Prostate gland (tissue), 2 donors: ENCODE measurements around the gene ANTKMT. TPM values are rescaled to one million over a fixed set of nuclear protein-coding genes. Genes with fewer than 3 reads are reported as not detected.

Experiments used
- DNase-seq: peaks from one replicate; pipeline ENCODE4 v3.0.0-alpha.2; 2019; ENCODE audit warnings: low spot score
- H3K27ac ChIP-seq, 2 donors: fragments of 200-600 bp; sonication (generic); 2 replicates each; pipeline ENCODE4 v1.5.1; 2017 to 2019
- H3K27me3 ChIP-seq: fragments of 200-600 bp; sonication (generic); replicated peaks from 2 replicates; pipeline ENCODE4 v1.5.1; 2019; ENCODE audit not compliant: insufficient read depth
- H3K36me3 ChIP-seq, 2 donors: fragments of 200-600 bp; sonication (generic); 1 replicate in 1 of 2; 2 replicates in 1 of 2; pipeline versions ENCODE4 v1.5.1 to v1.8.1; 2017 to 2019
- H3K4me1 ChIP-seq: fragments of 200-600 bp; sonication (generic); replicated peaks from 2 replicates; pipeline ENCODE4 v1.5.1; 2019
- H3K4me3 ChIP-seq, 2 donors: fragments of 200-600 bp; sonication (generic); 2 replicates each; pipeline ENCODE4 v1.5.1; 2017 to 2019
- H3K9me3 ChIP-seq: fragments of 200-600 bp; sonication (generic); 2 replicates; pipeline ENCODE4 v1.5.1; 2017
- CTCF ChIP-seq, 4 experiments: fragments of 200-600 bp in 2 of 4; fragments of 450-650 bp in 2 of 4; sonication (generic) in 2 of 4; IDR thresholded peaks; 1 replicate in 3 of 4; 2 replicates in 1 of 4; pipeline ENCODE4 v1.5.1; 2016 to 2019; ENCODE audit warnings: antibody characterized with exemption in 4 of 4, mild to moderate bottlenecking in 2 of 4, moderate library complexity in 2 of 4
- POLR2A ChIP-seq: fragments of 450-650 bp; IDR thresholded peaks from one replicate; pipeline ENCODE4 v1.6.1; 2016; ENCODE audit warnings: antibody characterized with exemption, mild to moderate bottlenecking
- POLR2AphosphoS5 ChIP-seq: sonication (generic); formaldehyde crosslinking; IDR thresholded peaks from one replicate; pipeline ENCODE4 v1.6.1; 2017; ENCODE audit warnings: antibody characterized with exemption
- WGBS: methylation state at CpG from one replicate; pipeline ENCODE4 v1.1.5; 2018; 5-methylcytosine and 5-hydroxymethylcytosine counted together
- intact Hi-C: fragments of 100-400 bp; cut with DNase I; formaldehyde crosslinking; loops from one replicate; pipeline ENCODE4 v1.14.2; 2022
- total RNA-seq, 2 donors: library from RNA; depleted of rRNA; stranded (reverse); fragments of >200 nt; gene quantifications; one replicate each; pipeline ENCODE4 v1.1.0, GENCODE V29; 2016

Gene ANTKMT
- total RNA-seq, 2 donors from 2014 or later = 55.3 to 73.1 TPM

- peaks cover 23% of the 10 kb centered on the region for H3K4me1 ChIP-seq
- 2% methylated on average over 36 of the region's 74 CpGs for WGBS
- H3K9me3 ChIP-seq = no peaks in the 10 kb centered on the region
- no peaks in the 10 kb centered on the region for H3K36me3 ChIP-seq
- peak overlapping the region; percentile 51 to 55 for H3K4me3 ChIP-seq
- DNase-seq = no peak
- no peak overlapping the region for H3K27ac ChIP-seq
- peaks cover 2% of the 10 kb centered on the region for H3K27me3 ChIP-seq
- TF ChIP-seq CTCF (IDR thresholded peaks at IDR 0.05) (peak in 1 of 4 experiments; percentile 20), POLR2AphosphoS5 (no peak)
- intact Hi-C loops = no loop called here
These were observed 5.3 kb upstream of the ANTKMT start for GRCh38 chr16:715477-716199.

DNA sequence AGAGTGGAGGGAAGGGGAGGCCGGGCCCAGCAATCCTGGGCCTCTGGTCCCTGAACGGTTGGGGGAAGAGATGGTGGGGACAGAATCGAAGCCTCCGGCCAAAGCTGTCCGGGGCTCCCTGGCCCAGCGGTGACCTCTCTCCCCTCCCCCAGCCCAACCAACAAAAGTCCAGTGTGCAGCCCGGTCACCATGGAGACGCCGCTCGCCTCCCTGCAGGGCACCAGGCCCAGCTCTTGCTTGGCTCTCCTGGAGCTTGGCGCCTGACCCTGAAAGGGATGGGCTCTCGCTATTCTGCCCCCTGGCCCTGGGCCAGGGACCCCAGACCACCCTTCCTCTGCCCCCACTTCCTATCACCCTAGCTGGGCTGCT, 4.8 kb upstream of the ANTKMT start:
- Histone ChIP-seq H3K27ac (no peak overlapping the region), H3K36me3 (no peaks in the 10 kb centered on the region), H3K4me1 (peaks cover 23% of the 10 kb centered on the region), H3K27me3 (no peaks in the 10 kb centered on the region), H3K9me3 (no peaks in the 10 kb centered on the region), H3K4me3 (peak overlapping the region in 1 of 2 donors; percentile 51)
- TF ChIP-seq POLR2A = no peak
- TF ChIP-seq POLR2AphosphoS5 = no peak
- TF ChIP-seq CTCF (IDR thresholded peaks at IDR 0.05) = no peak
- WGBS = 8% methylated on average over 10 of the region's 12 CpGs
- intact Hi-C loops = no loop called here
- no peak for DNase-seq

GRCh38 chr16:716768-717325, 4.1 kb upstream of the ANTKMT start:
- TF ChIP-seq POLR2AphosphoS5 (no peak), POLR2A (no peak), CTCF (IDR thresholded peaks at IDR 0.05) (no peak)
- H3K4me3 ChIP-seq = no peak overlapping the region
- 87% methylated on average over 29 of the region's 29 CpGs for WGBS
- no peak for DNase-seq
- no peaks in the 10 kb centered on the region for H3K27me3 ChIP-seq
- no peaks in the 10 kb centered on the region for H3K36me3 ChIP-seq
- peaks cover 29% of the 10 kb centered on the region for H3K4me1 ChIP-seq
- H3K27ac ChIP-seq = no peak overlapping the region
- H3K9me3 ChIP-seq = no peaks in the 10 kb centered on the region
- intact Hi-C loops = no loop called here

DNA sequence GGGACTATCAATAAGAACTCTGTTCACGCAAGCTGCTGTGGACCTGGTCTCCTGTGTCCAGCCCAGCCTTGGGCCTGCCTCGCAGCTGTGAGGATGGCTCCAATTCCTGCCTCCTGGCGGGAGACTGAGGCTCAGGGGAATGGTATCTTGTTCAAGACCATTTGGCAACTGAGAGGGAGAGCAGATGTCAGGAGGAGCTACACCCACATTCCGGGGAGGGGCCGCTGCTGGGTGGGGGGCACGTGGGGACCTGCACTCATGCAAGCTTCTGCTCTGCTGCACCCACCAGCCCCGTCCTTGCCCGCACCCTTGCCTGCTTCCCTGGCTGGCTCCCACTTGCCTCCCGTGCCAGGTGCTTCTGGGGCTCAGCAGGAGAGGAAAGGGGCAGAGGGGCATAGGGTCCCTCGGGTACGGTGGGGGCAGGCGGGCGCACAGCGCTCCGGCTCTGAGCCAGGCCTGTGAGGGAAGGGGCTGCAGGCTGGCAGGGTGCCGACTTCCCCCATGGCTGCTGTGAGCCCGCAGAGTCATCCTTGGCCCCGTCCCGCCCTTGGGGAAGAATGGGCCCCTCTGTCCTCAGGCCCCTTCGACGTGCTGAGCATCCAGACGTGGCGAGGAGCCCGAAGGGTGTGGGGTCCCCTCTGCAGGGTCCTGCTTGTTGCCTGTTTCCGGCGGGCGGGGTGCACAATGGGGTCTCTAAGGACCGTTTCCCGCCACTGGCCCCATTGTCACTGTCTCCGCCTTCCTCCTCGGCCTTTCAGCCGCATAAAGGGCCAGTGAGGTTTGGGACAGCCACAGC, 3.3 kb upstream of the ANTKMT start:
- 78% methylated on average over 32 of the region's 32 CpGs for WGBS
- no peak overlapping the region for H3K27ac ChIP-seq
- intact Hi-C loops = no loop called here

More for the DNA sequence above, 3.3 kb upstream of the ANTKMT start:
- DNase-seq = no peak
- Histone ChIP-seq H3K4me1 (peaks cover 29% of the 10 kb centered on the region), H3K36me3 (no peaks in the 10 kb centered on the region), H3K9me3 (no peaks in the 10 kb centered on the region), H3K27me3 (no peaks in the 10 kb centered on the region), H3K4me3 (no peak overlapping the region)
- TF ChIP-seq CTCF (IDR thresholded peaks at IDR 0.05) (no peak), POLR2AphosphoS5 (no peak), POLR2A (no peak)
